ENCODE measurements around the gene ARG1. TPM values are rescaled to one million over a fixed set of nuclear protein-coding genes. Genes with fewer than 3 reads are reported as not detected.
"Not testable (repeated sequence)": the region's sequence is repeated elsewhere in the genome, so short reads cannot be mapped to it uniquely, and the experiment has no call there.

ARG1 gene
- total RNA-seq, 4 donors from 2014 or later: not detected

- H3K9me3 ChIP-seq: no peaks in the 10 kb centered on the region
- peaks cover 0 to 7% (median 0%) of the 10 kb centered on the region in 4 donors for H3K4me1 ChIP-seq
- DNase-seq: no peak
- H3K27ac ChIP-seq: no peak overlapping the region
- no peak for TF ChIP-seq EP300 (IDR thresholded peaks at IDR 0.05; ENCODE audit: low read depth)
- TF ChIP-seq POLR2A (IDR thresholded peaks at IDR 0.05): no peak
- no peak for TF ChIP-seq CTCF (IDR thresholded peaks at IDR 0.05)
- no peak for TF ChIP-seq POLR2AphosphoS5 (IDR thresholded peaks at IDR 0.05)
- WGBS, 2 donors (ENCODE audit: low coverage in 1 of 2): 78% methylated on average over 3 of the region's 3 CpGs; no CpG with 5 or more reads in 1 of the 2 donors
- no peaks in the 10 kb centered on the region for H3K36me3 ChIP-seq
- no peaks in the 10 kb centered on the region for H3K27me3 ChIP-seq
- no peak overlapping the region for H3K4me3 ChIP-seq
- in situ Hi-C loops (cut with MboI; ENCODE audit: low pct_ligation_motif_present in 1 of 4, low pct_unique_long_range_greater_than_20kb in 1 of 4, low sequenced_read_pairs in 3 of 4): loop anchor here (10.0 to 25.0 kb wide), 4 partner anchors 345 to 648 kb away; no protein-coding TSS in a partner anchor
- intact Hi-C loops (cut with DNase I; ENCODE audit: low total_unique reads): no loop called here
Measured at GRCh38 chr6:131532580-131533039, 40.4 kb upstream of the ARG1 start.

GRCh38 chr6:131538615-131539014 lies 34.4 kb upstream of the ARG1 start:
- intact Hi-C loops (cut with DNase I; ENCODE audit: low total_unique reads); H3K4me1 ChIP-seq; H3K4me3 ChIP-seq; DNase-seq; H3K27me3 ChIP-seq; H3K36me3 ChIP-seq; H3K9me3 ChIP-seq; H3K27ac ChIP-seq: not testable (repeated sequence)
- in situ Hi-C loops (cut with MboI; ENCODE audit: low pct_ligation_motif_present in 1 of 4, low pct_unique_long_range_greater_than_20kb in 1 of 4, low sequenced_read_pairs in 3 of 4): loop anchor here (10.0 to 25.0 kb wide), 4 partner anchors 351 to 654 kb away; no protein-coding TSS in a partner anchor
- 43% methylated on average over 3 of the region's 4 CpGs; no CpG with 5 or more reads in 1 of the 2 donors for WGBS, 2 donors (ENCODE audit: low coverage in 1 of 2)

- Histone ChIP-seq H3K9me3 (no peaks in the 10 kb centered on the region), H3K4me3 (no peak overlapping the region), H3K27me3 (no peaks in the 10 kb centered on the region), H3K27ac (no peak overlapping the region), H3K36me3 (no peaks in the 10 kb centered on the region), H3K4me1 (no peaks in the 10 kb centered on the region)
- TF ChIP-seq POLR2AphosphoS5 (IDR thresholded peaks at IDR 0.05): no peak
- no peak for TF ChIP-seq CTCF (IDR thresholded peaks at IDR 0.05)
- no peak for TF ChIP-seq EP300 (IDR thresholded peaks at IDR 0.05; ENCODE audit: low read depth)
- no peak for TF ChIP-seq POLR2A (IDR thresholded peaks at IDR 0.05)
- no peak for DNase-seq
- intact Hi-C loops (cut with DNase I; ENCODE audit: low total_unique reads) (no loop called here), in situ Hi-C loops (cut with MboI; ENCODE audit: low pct_ligation_motif_present in 1 of 4, low pct_unique_long_range_greater_than_20kb in 1 of 4, low sequenced_read_pairs in 3 of 4) (loop anchor here in 3 of 4 donors (10.0 to 25.0 kb wide), 3 partner anchors 358 to 661 kb away; no protein-coding TSS in a partner anchor)
- 58 to 63% methylated on average over 2 of the region's 2 CpGs for WGBS, 2 donors (ENCODE audit: low coverage in 1 of 2)
Measured at GRCh38 chr6:131545317-131545716, 27.7 kb upstream of the ARG1 start.

DNA sequence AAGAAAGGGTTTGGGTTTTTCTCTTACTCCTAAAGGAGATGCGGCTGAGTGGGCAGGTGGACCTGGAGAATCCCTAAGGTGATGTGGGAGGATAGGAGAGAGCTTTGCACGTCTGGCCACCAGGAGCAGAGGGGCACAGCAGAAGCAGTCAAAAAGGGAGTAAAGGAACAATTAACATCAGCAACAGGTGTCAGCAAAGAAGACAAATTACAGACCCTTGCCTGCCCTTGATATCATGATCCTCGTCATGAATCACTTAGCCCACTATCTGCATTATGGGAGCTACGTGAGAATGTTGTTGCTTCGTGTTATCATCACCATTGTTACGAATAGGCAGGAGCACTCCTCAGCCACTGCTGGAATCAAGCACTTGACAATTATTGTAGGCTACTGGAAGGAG lies 25.5 kb upstream of the ARG1 start:
- Histone ChIP-seq H3K27ac (no peak overlapping the region), H3K27me3 (no peaks in the 10 kb centered on the region), H3K4me1 (no peaks in the 10 kb centered on the region), H3K36me3 (no peaks in the 10 kb centered on the region), H3K4me3 (no peak overlapping the region), H3K9me3 (no peaks in the 10 kb centered on the region)
- in situ Hi-C loops (cut with MboI; ENCODE audit: low pct_ligation_motif_present in 1 of 4, low pct_unique_long_range_greater_than_20kb in 1 of 4, low sequenced_read_pairs in 3 of 4) (loop anchor here in 3 of 4 donors (10.0 to 25.0 kb wide), 3 partner anchors 360 to 663 kb away; no protein-coding TSS in a partner anchor), intact Hi-C loops (cut with DNase I; ENCODE audit: low total_unique reads) (no loop called here)
- no peak for DNase-seq
- TF ChIP-seq EP300 (IDR thresholded peaks at IDR 0.05; ENCODE audit: low read depth) (no peak), POLR2A (IDR thresholded peaks at IDR 0.05) (no peak), POLR2AphosphoS5 (IDR thresholded peaks at IDR 0.05) (no peak), CTCF (IDR thresholded peaks at IDR 0.05) (no peak)
- WGBS, 2 donors (ENCODE audit: low coverage in 1 of 2): 75 to 83% methylated on average over 2 to 6 of the region's 6 CpGs

- Histone ChIP-seq H3K4me1 (no peaks in the 10 kb centered on the region), H3K9me3 (no peaks in the 10 kb centered on the region), H3K36me3 (no peaks in the 10 kb centered on the region), H3K4me3 (no peak overlapping the region), H3K27me3 (no peaks in the 10 kb centered on the region), H3K27ac (no peak overlapping the region)
- intact Hi-C loops (cut with DNase I; ENCODE audit: low total_unique reads): no loop called here
- in situ Hi-C loops (cut with MboI; ENCODE audit: low pct_ligation_motif_present in 1 of 4, low pct_unique_long_range_greater_than_20kb in 1 of 4, low sequenced_read_pairs in 3 of 4): loop anchor here in 3 of 4 donors (10.0 to 25.0 kb wide), 3 partner anchors 361 to 664 kb away; no protein-coding TSS in a partner anchor
- WGBS, 2 donors (ENCODE audit: low coverage in 1 of 2): 57 to 71% methylated on average over 1 of the region's 1 CpG
- TF ChIP-seq EP300 (IDR thresholded peaks at IDR 0.05; ENCODE audit: low read depth) (no peak), CTCF (IDR thresholded peaks at IDR 0.05) (no peak), POLR2A (IDR thresholded peaks at IDR 0.05) (no peak), POLR2AphosphoS5 (IDR thresholded peaks at IDR 0.05) (no peak)
- no peak for DNase-seq
Measured at GRCh38 chr6:131548441-131548840, 24.6 kb upstream of the ARG1 start.

All from transverse colon (tissue), 4 donors.